NOMO-1 treated with dmso at 0.1 percent for 144 hours (cell line): ENCODE measurements around the gene CPM.
"Not testable (repeated sequence)": the region's sequence is repeated elsewhere in the genome, so short reads cannot be mapped to it uniquely, and the experiment has no call there.

Source experiments
- DNase-seq: peaks from one replicate; lab custom pipeline; 2025; ENCODE audit not compliant: unreplicated experiment; lab: John Stamatoyannopoulos, UW

Gene CPM

DNA sequence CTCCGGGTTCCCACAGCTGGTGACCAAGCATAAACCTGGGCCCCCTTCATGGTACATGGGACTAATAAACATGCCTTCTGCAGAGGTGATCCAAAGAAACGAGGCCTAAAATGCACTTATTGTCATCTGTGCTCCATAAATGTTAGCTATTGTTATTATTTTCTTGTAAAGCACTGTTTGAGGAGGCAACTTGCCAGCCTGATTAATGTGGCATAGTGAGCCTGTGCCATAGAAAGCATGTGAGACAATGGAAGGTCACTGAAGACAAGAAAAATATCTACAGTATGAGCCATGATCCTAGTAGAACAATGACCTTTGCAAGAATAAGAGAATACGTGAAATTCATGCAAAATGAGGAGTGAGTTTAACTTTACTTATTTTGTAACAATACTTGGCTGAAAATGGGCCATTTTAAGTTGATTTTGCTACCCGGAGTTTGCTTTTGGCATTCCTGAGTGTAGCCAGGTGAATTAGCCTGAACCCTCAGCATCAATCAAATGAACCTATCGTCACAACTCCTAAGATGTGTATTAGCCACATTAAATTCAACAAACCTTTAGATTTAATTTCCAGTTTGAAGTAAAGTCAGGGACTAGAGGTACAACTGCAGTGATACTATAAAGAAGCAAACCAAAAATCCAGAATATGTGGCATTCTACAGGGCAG is 52.2 kb downstream of the CPM start:
- DNase-seq = no peak

DNA sequence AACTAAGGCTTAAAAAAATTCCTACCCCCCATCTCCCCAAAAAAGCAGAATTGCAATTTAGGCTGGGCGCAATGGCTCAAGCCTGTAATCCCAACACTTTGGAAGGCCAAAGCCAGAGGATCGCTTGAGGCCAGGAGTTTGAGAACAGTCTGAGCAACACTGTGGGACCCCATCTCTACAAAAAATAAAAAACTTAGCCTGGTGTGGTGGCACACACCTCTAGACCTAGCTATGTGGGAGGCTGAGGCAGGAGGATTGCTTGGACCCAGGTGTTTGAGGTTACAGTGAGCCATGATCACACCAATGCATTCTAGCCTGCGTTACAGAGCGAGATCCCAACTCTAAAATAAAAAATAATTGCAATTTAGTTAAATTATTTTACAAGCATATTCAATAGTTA is 54.1 kb downstream of the CPM start:
- no peak for DNase-seq

GRCh38 chr12:68878283-68878682 is 54.7 kb downstream of the CPM start:
- no peak for DNase-seq

- DNase-seq = no peak
These were observed 55.4 kb downstream of the CPM start for GRCh38 chr12:68877583-68877982.

GRCh38 chr12:68876461-68876860 is 56.5 kb downstream of the CPM start:
- DNase-seq = no peak

DNA sequence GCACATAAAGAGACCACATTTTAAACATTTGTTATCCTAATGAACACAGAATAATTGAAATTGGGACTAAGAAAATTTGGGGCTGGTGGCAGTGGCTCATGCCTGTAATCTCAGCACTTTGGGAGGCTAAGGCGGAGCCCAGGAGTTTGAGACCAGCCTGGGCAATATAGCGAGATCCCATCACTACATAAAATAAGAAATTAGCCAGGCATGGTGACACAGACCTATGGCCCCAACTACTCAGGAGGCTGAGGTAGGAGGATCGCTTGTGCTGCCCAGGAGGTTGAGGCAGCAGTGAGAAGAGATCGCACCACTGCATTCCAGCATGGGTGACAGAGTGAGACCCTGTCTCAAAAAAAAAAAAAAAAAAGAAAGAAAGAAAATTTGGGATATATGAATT is 59.7 kb downstream of the CPM start:
- DNase-seq = no peak

GRCh38 chr12:68871921-68872320 is 61.0 kb downstream of the CPM start:
- DNase-seq = no peak

- DNase-seq = no peak
These were observed 61.6 kb downstream of the CPM start for GRCh38 chr12:68871396-68871795.

- no peak for DNase-seq
These were observed 62.5 kb downstream of the CPM start for GRCh38 chr12:68870443-68870842.

- no peak for DNase-seq
These were observed 63.0 kb downstream of the CPM start for GRCh38 chr12:68870011-68870410.

DNA sequence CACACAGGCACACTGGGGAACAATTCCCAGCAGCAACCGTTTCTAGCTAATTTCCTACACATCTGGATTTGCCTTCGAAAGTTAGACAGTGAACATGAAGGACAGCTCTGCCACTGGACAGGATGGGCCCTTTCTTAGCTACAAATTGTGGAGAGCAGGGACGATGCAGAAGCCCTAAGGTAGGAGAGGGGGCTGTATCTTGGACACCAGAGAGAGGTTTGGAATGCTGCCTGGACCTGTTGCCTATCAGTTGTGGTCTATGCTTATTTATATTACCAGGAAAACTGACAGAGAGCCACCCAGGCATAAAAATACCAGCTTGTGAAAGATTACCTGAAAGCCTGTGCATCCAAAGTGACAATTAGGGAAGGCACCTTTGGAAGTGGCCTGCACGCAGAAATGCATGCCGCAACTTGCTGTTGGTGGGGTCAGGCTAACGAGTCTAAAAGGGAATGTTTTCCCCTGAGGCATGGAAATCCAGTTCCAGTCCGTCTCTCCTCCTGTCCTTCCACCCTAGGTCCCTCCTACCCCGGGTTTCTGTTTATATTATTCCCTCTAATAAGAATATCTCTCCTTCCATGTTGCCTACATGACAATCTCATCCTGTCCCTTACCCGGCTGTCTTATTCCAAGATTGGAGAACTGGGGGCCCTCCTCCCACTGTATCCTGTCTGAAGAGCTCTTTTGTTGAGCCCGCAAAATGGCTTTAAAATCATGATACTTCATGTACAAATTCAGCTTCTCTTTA is 64.8 kb downstream of the CPM start:
- no peak for DNase-seq

- no peak for DNase-seq
These were observed 65.4 kb downstream of the CPM start for GRCh38 chr12:68867606-68868005.

DNA sequence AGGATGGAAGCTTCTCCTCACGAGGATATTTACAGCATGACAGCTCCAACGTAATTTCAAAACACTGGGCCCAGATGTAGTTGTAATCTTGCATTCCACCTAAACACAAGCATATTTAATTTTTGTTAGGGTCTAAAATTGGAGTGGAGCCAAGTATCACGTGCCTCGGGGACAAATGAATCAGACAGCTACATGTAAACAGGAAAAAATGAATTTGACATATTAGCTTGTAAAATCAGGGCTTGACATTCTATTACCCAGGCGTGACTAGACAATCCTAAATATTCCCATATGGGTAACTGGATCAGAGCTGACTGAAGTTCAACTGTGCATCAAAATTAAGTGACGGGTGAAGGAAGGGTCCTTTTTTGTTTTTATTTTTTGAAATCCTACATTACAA is 66.0 kb downstream of the CPM start:
- no peak for DNase-seq

DNA sequence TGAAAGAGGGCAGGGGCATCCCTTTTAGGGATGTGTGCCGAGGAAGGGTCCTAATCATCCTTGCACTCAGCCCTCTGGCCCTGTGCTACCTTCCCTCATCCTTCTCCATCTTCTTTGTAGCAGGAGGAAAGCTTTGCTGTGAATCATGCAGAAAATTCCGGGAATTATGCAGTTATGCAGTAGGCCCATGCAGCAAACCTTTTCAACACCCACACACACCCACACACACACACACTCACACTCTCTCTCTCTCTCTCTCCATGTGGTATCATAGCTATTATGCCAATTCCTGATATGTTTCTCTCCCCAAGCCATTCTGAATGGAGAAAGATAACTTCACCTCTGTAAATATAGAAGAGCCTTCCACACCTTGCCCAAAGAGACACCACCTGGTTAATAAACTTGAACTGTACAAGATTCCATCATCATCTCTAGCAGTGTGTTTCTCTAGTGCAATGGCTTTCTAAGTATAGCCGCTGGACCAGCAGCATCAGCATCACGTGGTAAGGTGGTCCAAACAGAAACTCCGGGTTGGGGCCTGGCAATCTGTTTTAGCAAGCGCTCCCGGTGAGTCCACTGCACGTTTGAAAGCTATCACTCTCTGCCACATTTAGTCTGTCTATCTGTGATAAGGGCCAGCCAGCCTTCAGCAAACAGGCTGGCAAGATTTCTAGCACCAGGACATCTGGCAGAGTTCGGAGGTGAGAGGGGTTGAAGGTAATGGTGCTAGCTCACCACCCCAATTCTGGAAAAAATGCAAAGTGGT is 67.4 kb downstream of the CPM start:
- DNase-seq = no peak

DNA sequence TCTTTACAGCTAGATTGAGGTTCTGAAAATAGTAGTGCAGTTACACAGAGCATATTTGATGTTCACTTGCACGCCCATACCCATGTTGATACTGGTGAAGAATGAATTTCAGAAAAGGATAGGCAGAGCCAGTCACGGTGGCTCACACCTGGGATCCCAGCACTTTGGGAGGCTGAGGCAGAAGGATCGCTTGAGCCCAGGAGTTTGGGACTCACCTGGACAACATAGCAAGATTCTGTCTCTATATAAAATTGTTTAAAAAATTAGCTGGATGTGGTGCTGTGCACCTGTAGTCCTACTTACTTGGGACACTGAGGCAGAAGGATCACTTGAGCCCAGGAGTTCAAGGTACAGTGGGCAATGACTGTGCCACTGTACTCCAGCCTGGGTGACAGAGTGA is 68.4 kb downstream of the CPM start:
- DNase-seq = no peak

DNA sequence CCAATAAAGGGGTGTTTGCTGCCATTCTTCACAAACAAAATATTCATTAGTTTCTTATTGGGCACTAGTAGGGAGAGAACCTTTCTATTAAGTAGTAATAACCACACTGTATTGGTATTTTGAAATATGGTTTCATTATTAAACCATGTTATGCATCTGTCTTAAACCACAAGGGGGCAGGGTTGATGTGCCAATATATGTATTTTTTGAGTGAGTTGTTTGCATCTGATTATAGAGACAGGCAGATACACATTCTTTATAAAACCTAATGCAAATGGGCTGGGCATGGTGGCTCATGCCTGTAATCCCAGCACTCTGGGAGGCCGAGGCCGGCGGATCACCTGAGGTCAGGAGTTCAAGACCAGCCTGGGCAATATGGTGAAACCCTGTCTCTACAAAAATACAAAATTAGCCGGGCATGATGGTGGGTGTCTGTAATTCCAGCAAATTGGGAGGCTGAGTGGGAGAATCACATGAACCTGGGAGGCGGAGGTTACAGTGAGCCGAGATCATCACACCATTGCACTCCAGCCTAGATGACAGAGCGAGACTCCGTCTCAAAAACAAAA is 69.0 kb downstream of the CPM start:
- not testable (repeated sequence) for DNase-seq

GRCh38 chr12:68863109-68863770 is 69.7 kb downstream of the CPM start:
- DNase-seq = no peak

DNA sequence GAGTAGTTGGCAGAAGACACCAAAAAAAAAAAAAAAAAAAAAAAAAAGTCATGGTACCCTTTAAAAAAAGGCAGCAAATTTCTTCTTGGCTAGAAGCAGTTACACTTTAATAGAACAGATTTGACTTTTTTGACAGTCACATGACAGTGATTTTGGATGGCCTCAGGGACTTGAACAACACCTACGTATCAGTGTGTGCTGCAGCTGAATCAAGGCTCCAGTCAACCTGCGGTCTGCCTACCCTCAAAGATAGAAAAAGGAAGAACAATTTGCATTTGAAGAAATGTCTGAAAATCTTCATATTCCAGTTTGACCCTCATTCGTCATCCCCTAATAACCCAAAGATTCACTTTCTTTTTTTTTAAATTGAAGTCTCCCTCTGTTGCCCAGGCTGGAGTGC is 71.1 kb downstream of the CPM start:
- DNase-seq = no peak

- no peak for DNase-seq
These were observed 76.5 kb downstream of the CPM start for GRCh38 chr12:68856510-68856909.

DNA sequence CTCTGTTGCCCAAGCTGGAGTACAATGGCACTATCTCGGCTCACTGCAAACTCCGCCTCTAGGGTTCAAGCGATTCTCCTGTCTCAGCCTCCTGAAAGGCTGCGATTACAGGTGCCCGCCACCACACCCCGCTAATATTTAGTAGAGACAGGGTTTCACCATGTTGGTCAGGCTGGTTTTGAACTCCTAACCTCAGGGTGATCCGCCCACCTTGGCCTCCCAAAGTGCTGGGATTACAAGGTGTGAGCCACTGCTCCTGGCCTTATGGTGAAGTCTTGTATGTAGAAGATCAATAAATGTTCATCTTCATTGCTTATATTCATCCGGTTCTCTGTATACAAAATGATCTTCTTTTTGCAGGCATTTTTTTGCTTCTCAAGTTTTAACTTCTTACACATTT is 77.2 kb downstream of the CPM start:
- no peak for DNase-seq

DNA sequence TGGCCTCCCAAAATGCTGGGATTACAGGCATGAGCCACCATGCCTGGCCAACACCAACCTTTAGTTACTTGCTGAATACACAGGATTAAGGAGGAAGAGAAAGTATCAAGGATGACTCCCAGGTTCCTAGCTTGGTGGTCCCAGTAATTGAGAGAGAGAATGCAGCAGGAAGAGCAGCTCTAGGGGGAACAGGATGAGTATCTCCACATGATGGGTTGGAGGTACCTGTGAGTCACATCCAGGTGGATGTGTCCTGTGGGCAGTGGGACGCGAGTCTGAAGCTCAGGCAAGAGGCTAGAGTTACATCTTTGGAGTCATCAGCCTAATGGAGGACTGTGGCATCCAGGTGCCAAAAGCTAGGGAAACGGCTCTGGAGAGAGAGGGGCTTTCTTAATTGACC is 77.9 kb downstream of the CPM start:
- DNase-seq = no peak
